Fibroblast of skin of right quadriceps (primary cell): ENCODE measurements around the gene TENM3.

Experiments used
- DNase-seq: peaks from one replicate; pipeline ENCODE4 v3.0.0-alpha.2; 2013

Gene TENM3

DNA sequence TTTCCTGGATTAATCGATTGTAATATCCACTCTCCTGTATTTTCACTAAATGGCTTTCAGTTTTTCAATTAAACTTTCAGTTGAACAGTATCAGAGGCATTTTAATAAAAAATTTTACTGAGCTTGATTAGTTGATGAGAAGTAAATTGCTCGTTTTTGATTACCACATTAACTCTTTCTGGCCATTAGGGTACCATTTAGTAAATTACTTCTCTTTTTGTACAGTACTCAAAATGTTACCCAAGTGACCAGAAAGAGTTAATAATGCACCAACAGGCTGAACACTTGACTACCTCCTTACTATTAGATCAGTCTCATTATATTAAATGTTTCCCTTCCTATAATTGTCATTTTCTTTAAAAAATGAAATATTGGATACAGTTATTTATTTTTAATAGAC is 289.2 kb downstream of the TENM3 start:
- no peak for DNase-seq

DNA sequence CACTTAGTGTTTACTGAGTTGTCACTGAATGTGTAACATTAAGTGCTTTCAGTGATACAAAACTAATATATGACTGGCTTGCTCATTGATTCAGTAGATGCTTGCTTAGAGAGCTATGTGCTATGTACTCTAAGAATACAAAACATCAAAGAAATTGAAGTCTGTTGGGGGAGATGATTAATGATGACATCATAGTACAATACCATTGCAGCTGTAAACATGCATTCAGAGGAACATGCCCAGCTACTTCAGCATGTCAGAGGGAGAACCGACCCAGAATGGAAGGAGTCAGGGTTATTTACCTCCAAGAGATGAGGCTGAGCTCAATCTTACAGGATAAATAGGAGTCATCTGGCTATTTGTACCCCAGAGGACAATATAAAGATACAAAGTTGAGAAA is 290.8 kb downstream of the TENM3 start:
- DNase-seq: peak; percentile 51

GRCh38 chr4:182536221-182536811 is 293.1 kb downstream of the TENM3 start:
- DNase-seq: no peak

GRCh38 chr4:182537031-182537795 is 294.0 kb downstream of the TENM3 start:
- no peak for DNase-seq

- DNase-seq: no peak
Measured at GRCh38 chr4:182538031-182538430, 294.8 kb downstream of the TENM3 start.

GRCh38 chr4:182540496-182540895 is 297.3 kb downstream of the TENM3 start:
- DNase-seq: no peak

GRCh38 chr4:182547435-182547834 is 304.2 kb downstream of the TENM3 start:
- DNase-seq: no peak

DNA sequence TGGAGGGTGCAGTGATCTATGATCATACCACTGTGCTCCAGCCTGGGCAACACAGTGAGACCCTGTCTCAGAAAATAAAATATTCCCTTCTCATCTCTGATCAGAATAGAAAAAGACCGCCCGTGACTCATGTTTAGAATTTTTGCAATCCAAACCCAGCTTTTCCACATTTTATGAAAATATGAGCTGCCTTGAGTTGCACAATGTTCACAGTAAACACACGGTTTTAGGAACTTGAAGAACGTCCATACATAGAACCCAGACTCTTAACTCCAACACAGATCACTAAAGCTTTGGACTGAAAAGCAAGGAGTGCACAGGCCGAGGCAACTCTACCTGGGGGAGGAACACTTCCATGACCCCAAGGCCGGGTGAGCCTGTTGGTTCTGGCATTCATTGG is 305.0 kb downstream of the TENM3 start:
- no peak for DNase-seq

DNA sequence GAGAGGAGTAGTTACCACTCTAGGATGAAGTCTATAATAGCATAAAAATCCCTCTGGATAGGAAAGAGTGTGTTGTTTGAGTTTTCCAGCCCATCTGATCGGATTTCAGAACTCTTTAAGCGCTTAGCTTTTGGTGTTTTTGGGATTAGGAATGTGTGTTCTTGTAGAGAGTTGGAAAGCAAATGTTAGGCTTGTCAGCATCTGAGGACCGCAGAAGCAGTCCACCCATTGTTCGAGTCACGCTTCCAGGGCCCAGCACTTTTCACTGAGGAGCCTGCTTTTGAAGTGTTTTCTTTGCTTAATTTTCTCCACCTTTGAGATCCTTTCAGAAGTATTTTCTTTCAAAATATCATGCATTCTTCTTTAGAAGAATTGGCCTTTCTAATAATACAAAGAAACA is 306.2 kb downstream of the TENM3 start:
- DNase-seq: no peak

GRCh38 chr4:182552948-182553347 is 309.7 kb downstream of the TENM3 start:
- no peak for DNase-seq

GRCh38 chr4:182553653-182554052 is 310.5 kb downstream of the TENM3 start:
- DNase-seq: no peak

DNA sequence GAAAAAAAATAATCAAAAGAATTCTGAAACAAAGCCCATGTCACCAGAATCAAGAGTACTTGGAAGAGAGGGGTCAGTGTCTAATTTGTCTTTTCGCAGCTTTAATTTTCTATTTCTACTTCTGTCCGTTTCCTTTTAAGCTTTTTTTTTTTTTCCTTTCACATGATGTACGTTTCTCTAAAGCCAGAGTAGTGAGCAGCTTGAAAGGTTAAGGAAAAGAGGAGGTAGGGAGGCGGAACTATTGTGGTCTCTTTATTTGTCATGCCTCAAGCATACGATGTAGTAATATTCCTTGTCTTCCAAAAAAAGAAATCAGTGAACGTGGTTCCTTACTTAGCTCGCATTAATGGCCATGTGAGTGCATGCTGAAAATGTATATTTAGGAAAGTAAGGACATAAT is 311.5 kb downstream of the TENM3 start:
- DNase-seq: no peak

GRCh38 chr4:182555997-182556418 is 312.8 kb downstream of the TENM3 start:
- peak; percentile 71 for DNase-seq

- no peak for DNase-seq
Measured at GRCh38 chr4:182556580-182556979, 313.4 kb downstream of the TENM3 start.

DNA sequence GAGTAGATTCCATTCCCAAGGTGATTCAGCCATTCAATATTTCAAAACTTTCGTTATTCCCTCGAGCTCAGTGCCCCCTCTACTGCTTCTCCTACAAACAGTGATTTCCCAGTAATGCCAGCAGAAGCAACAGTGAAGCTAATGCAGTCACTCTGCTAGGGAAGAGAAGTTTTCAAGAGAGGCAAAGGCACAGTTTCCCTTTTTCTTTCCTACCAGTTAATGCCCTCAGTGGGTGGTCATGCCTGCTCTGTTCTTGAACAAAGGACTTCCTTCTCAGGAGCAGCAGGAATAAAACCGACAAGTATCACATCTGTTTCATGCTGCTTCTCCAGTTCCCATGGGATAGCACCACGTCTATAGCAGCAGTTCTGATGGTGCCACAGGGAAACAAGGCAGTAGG is 317.2 kb downstream of the TENM3 start:
- peak; percentile 42 for DNase-seq

DNA sequence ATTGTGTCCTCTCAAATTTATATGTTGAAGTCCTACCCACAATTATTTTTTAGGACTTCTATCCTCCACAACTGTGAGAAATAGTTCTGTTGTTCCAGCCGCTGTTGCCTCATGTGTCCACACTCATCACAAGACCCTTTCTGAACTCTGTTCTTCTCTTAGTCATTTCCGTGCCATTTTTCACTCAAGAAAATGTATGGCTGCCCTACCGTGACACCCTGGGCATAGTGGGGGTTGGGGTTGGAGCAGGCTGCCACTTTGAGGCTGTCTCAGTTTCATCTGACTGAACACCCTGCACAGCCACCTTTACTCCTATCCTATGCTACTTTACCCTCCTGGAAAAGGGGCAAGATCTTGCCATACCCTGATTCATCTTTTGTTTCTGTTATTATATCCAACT is 319.1 kb downstream of the TENM3 start:
- DNase-seq: no peak

DNA sequence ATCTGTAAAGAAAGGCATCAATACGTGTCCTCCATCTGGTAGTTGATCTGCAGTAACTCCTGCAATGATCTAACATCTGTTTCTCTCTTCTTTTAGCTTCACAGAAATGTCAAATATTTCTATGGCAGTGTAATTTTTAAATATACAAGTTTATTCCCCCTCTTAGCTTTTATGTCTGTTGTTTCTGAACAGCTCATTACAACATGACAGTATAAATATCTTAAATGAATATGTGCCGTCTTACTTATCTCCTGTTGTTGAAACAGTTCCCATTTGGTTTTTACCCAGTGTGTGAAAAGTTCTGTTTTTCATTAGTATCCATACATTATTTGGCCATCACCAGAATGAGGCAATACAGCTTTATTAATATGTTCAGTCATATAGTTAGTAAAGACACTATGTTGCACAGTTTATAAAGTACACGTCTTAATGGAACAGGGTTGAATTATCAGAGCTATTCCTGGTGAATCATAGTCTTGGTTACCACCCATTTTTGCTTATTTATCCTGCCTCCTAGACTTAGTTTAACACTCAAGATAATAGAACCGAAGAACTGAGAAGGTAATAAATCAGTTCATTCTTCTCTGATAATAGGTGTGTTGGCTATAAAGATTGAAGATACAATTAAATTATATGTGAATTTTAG is 321.6 kb downstream of the TENM3 start:
- peak; percentile 40 for DNase-seq

- DNase-seq: no peak
Measured at GRCh38 chr4:182567119-182567518, 323.9 kb downstream of the TENM3 start.

GRCh38 chr4:182569561-182569960 is 326.4 kb downstream of the TENM3 start:
- DNase-seq: no peak

- no peak for DNase-seq
Measured at GRCh38 chr4:182574706-182575105, 331.5 kb downstream of the TENM3 start.

GRCh38 chr4:182575225-182575624 is 332.0 kb downstream of the TENM3 start:
- no peak for DNase-seq

GRCh38 chr4:182576601-182577289 is 333.5 kb downstream of the TENM3 start:
- DNase-seq: no peak

GRCh38 chr4:182577411-182577810 is 334.2 kb downstream of the TENM3 start:
- no peak for DNase-seq

DNA sequence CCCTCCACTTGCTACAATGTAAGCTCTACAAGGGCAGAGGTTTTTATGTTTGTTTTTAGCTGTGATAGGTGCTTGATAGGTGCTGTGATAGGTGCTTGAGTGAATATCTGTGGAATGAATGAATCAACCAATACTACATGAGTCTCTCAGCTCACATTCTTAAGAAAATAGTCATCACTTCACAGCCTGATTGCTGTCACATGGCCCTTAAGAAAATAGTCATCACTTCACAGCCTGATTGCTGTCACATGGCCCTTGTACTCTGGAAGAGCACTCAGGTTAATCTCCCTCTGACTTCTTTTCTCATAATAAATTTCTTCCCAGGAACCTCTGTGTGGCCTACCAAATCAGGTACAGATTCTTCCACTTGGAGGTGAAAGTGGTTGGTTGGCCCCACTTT is 335.2 kb downstream of the TENM3 start:
- peak; percentile 66 for DNase-seq
